ENCODE results near the gene CLDN24.

CLDN24 gene

DNA sequence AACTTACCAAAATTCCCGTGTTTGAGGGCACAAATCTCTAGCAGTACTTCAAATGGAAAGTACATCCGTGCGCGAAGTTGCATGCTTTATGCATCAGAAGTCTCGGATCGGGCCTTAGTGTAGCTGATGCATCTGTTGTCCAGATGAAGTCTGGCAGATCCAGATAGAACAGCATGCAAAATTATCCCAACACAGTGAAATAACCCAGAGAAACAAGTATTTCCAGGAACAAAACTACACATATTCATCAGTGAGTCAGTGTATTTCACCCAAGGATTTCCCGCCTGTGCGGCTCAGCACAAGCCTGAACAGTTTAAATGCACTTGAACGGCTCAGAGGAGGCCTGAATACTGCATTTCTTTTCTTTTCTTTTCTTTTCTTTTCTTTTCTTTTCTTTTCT lies 27.4 kb upstream of the CLDN24 start:
- no peak overlapping the region for H3K4me3 ChIP-seq
- DNase-seq (ENCODE audit: low read depth, low spot score): no peak
- no peak overlapping the region for H3K27ac ChIP-seq
- no peaks in the 10 kb centered on the region for H3K9me3 ChIP-seq (ENCODE audit: low read depth, low read length)
- no peaks in the 10 kb centered on the region for H3K36me3 ChIP-seq (ENCODE audit: insufficient read depth, low read length)
- H3K9ac ChIP-seq (ENCODE audit: insufficient read length): no peak overlapping the region
- no peak for TF ChIP-seq FOXP2 (optimal IDR thresholded peaks at IDR 0.05; ENCODE audit: control extremely low read depth, extremely low read length, insufficient read depth)
- no peak for TF ChIP-seq EZH2 (IDR thresholded peaks at IDR 0.05)
- no peak for TF ChIP-seq POLR2AphosphoS5 (IDR thresholded peaks at IDR 0.05; ENCODE audit: borderline replicate concordance, low read depth, low read length)

DNA sequence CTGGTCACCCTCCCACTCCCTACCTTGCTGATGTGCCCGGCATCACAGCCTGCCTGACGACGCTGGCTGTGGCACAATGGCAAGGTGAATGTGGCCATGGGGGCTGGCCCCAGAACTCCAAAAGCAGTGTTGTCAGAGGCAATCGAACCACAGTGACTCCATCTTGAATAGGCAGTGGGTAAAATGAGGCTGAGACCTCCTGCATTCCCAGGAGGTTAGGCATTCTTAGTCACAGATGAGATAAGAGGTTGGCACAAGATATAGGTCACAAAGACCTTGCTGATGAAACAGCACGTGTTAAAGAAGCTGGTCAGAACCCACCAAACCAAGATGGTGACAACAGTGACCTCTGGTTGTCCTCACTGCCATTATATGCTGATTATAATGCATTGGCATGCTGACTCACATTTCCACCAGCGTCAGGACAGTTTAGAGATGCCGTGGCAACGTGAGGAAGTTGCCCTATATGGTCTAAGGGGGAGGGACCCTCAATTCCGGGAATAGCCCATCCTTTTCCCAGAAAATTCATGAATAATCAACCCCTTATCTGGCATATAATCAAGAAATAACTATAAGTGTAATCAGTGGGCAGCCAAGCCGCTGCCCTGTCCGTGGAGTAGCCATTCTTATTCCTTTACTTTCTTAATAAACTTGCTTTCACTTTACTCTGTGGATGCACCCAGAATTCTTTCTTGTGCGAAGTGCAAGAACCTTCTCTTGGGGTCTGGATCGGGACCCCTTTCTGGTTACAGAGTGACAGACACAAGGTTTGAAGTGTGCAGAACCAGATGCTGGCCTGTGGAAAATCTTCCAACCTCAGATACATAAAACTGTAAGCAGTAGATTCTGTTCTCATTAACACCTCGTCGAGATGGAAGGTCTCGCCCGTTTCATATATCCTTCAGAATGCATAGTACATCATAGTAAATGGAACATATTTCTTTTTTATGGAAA lies 26.8 kb upstream of the CLDN24 start:
- H3K9ac ChIP-seq (ENCODE audit: insufficient read length): no peak overlapping the region
- H3K9me3 ChIP-seq (ENCODE audit: low read depth, low read length): no peaks in the 10 kb centered on the region

DNA sequence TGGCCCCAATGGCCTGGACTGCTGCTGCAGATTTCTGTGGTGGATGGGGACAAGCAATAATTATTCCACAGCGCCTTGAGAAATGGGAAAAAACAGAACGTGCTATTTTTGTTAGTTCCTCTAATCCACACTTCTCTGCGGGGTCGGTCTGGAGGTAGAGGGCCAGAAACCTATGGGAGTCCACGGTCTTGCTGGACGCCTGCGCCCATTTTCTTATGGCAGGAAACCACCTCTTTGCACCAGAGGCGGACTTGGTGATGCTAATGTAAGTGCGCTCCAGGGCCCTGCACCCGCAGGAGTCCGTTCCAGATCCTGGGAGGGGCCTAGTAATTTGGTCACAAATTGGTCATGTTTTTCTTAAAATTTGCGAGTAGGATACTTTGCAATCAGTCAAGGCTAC lies 25.9 kb upstream of the CLDN24 start:
- Histone ChIP-seq H3K9me3 (ENCODE audit: low read depth, low read length) (no peaks in the 10 kb centered on the region), H3K9ac (ENCODE audit: insufficient read length) (no peak overlapping the region), H3K36me3 (ENCODE audit: insufficient read depth, low read length) (no peaks in the 10 kb centered on the region), H3K4me3 (no peak overlapping the region), H3K27ac (no peak overlapping the region)
- no peak for DNase-seq (ENCODE audit: low read depth, low spot score)
- TF ChIP-seq FOXP2 (optimal IDR thresholded peaks at IDR 0.05; ENCODE audit: control extremely low read depth, extremely low read length, insufficient read depth): no peak
- TF ChIP-seq EZH2 (IDR thresholded peaks at IDR 0.05): no peak

More for the DNA sequence above, 26.8 kb upstream of the CLDN24 start:
- no peak overlapping the region for H3K4me3 ChIP-seq
- no peaks in the 10 kb centered on the region for H3K36me3 ChIP-seq (ENCODE audit: insufficient read depth, low read length)
- H3K27ac ChIP-seq: no peak overlapping the region
- no peak for TF ChIP-seq FOXP2 (optimal IDR thresholded peaks at IDR 0.05; ENCODE audit: control extremely low read depth, extremely low read length, insufficient read depth)
- no peak for TF ChIP-seq EZH2 (IDR thresholded peaks at IDR 0.05)
- no peak for TF ChIP-seq POLR2AphosphoS5 (IDR thresholded peaks at IDR 0.05; ENCODE audit: borderline replicate concordance, low read depth, low read length)
- no peak for DNase-seq (ENCODE audit: low read depth, low spot score)

DNA sequence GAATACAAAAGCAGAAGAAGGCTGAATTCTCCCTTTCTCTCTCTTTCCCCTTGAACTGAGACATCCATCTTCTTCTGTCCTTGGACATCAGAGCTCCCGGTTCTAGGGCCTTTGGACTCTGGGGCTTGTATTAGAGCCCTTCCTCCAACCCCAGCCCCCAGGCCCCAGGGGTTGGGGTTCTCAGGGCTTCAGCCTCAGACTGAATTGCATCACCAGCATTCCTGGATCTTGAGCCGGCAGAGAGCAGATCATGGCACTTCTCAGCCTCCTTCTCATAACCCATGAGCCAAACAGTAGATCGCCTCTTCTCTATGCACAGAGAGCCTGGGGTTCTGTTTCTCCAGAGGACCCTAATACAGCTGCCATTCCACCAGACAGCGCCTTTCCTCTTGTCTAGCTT lies 25.3 kb upstream of the CLDN24 start:
- Histone ChIP-seq H3K4me3 (no peak overlapping the region), H3K9me3 (ENCODE audit: low read depth, low read length) (no peaks in the 10 kb centered on the region), H3K9ac (ENCODE audit: insufficient read length) (no peak overlapping the region), H3K27ac (no peak overlapping the region), H3K36me3 (ENCODE audit: insufficient read depth, low read length) (no peaks in the 10 kb centered on the region)
- TF ChIP-seq EZH2 (IDR thresholded peaks at IDR 0.05) (no peak), POLR2AphosphoS5 (IDR thresholded peaks at IDR 0.05; ENCODE audit: borderline replicate concordance, low read depth, low read length) (no peak), FOXP2 (optimal IDR thresholded peaks at IDR 0.05; ENCODE audit: control extremely low read depth, extremely low read length, insufficient read depth) (no peak)
- no peak for DNase-seq (ENCODE audit: low read depth, low spot score)

DNA sequence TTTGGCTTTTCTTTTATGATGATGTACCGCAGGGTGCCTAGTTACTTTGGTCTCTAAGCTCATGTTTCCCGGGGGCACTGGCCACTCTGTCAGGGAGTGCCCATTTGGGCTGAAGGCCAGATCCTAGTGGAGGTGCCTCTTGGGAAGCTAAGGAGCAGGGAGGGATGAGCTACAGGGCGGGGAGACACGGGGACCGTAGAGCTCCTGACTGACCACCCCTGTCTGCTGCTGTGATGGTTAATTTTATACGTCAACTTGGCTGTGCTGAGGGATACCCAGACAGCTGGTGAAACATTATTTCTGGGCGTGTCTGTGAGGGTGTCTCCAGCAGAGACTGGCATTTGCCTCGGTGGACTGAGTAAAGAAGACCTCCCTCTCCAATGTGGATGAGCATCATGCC lies 24.9 kb upstream of the CLDN24 start:
- no peak overlapping the region for H3K27ac ChIP-seq
- TF ChIP-seq EZH2 (IDR thresholded peaks at IDR 0.05) (no peak), POLR2AphosphoS5 (IDR thresholded peaks at IDR 0.05; ENCODE audit: borderline replicate concordance, low read depth, low read length) (no peak), FOXP2 (optimal IDR thresholded peaks at IDR 0.05; ENCODE audit: control extremely low read depth, extremely low read length, insufficient read depth) (no peak)
- DNase-seq (ENCODE audit: low read depth, low spot score): no peak
- no peak overlapping the region for H3K4me3 ChIP-seq
- H3K9me3 ChIP-seq (ENCODE audit: low read depth, low read length): no peaks in the 10 kb centered on the region
- H3K9ac ChIP-seq (ENCODE audit: insufficient read length): no peak overlapping the region
- H3K36me3 ChIP-seq (ENCODE audit: insufficient read depth, low read length): no peaks in the 10 kb centered on the region

GRCh38 chr4:183345261-183345660 lies 23.0 kb upstream of the CLDN24 start:
- TF ChIP-seq FOXP2 (optimal IDR thresholded peaks at IDR 0.05; ENCODE audit: control extremely low read depth, extremely low read length, insufficient read depth): no peak
- no peak for TF ChIP-seq EZH2 (IDR thresholded peaks at IDR 0.05)
- TF ChIP-seq POLR2AphosphoS5 (IDR thresholded peaks at IDR 0.05; ENCODE audit: borderline replicate concordance, low read depth, low read length): no peak
- Histone ChIP-seq H3K9me3 (ENCODE audit: low read depth, low read length) (no peaks in the 10 kb centered on the region), H3K27ac (no peak overlapping the region)

GRCh38 chr4:183344523-183345255 lies 22.5 kb upstream of the CLDN24 start:
- H3K4me3 ChIP-seq: no peak overlapping the region
- no peak for DNase-seq (ENCODE audit: low read depth, low spot score)
- TF ChIP-seq EZH2 (IDR thresholded peaks at IDR 0.05) (no peak), POLR2AphosphoS5 (IDR thresholded peaks at IDR 0.05; ENCODE audit: borderline replicate concordance, low read depth, low read length) (no peak), FOXP2 (optimal IDR thresholded peaks at IDR 0.05; ENCODE audit: control extremely low read depth, extremely low read length, insufficient read depth) (no peak)
- no peaks in the 10 kb centered on the region for H3K9me3 ChIP-seq (ENCODE audit: low read depth, low read length)
- H3K27ac ChIP-seq: no peak overlapping the region
- no peak overlapping the region for H3K9ac ChIP-seq (ENCODE audit: insufficient read length)
- no peaks in the 10 kb centered on the region for H3K36me3 ChIP-seq (ENCODE audit: insufficient read depth, low read length)

More at GRCh38 chr4:183345261-183345660, 23.0 kb upstream of the CLDN24 start:
- no peak for DNase-seq (ENCODE audit: low read depth, low spot score)
- no peak overlapping the region for H3K4me3 ChIP-seq
- no peaks in the 10 kb centered on the region for H3K36me3 ChIP-seq (ENCODE audit: insufficient read depth, low read length)
- no peak overlapping the region for H3K9ac ChIP-seq (ENCODE audit: insufficient read length)

DNA sequence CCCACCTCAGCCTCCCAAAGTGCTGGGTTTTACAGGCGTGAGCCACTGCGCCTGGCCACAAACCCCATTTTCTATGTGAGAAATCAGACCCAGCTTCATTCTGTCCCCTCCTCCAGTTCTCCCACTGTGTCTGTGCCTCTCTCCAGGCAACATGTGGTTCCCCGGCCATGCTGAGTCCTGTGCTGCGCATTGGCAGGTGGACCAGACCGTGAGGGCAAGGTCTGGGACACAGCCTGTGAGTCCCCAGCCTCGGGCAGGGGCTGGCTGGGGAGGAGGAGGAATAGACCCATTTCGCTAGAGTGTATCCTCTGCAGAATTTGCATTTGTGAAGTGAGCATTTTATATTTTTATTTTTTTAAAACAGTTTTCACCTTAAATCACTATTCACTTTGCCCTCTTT lies 21.5 kb upstream of the CLDN24 start:
- H3K9me3 ChIP-seq (ENCODE audit: low read depth, low read length): no peaks in the 10 kb centered on the region
- no peaks in the 10 kb centered on the region for H3K36me3 ChIP-seq (ENCODE audit: insufficient read depth, low read length)
- no peak for TF ChIP-seq EZH2 (IDR thresholded peaks at IDR 0.05)
- TF ChIP-seq FOXP2 (optimal IDR thresholded peaks at IDR 0.05; ENCODE audit: control extremely low read depth, extremely low read length, insufficient read depth): no peak
- TF ChIP-seq POLR2AphosphoS5 (IDR thresholded peaks at IDR 0.05; ENCODE audit: borderline replicate concordance, low read depth, low read length): no peak
- H3K4me3 ChIP-seq: no peak overlapping the region
- no peak for DNase-seq (ENCODE audit: low read depth, low spot score)
- no peak overlapping the region for H3K27ac ChIP-seq
- no peak overlapping the region for H3K9ac ChIP-seq (ENCODE audit: insufficient read length)

Data from SK-N-MC (cell line).